NCI-H1417 treated with DMSO at 0.1 percent for 48 hours (cell line): Measurements from ENCODE around the gene BBS9.

ENCODE experiments used
- DNase-seq: peaks from one replicate; lab custom pipeline; 2025; lab: John Stamatoyannopoulos, UW

BBS9 gene

GRCh38 chr7:33357846-33358245, 228.5 kb downstream of the BBS9 start:
- DNase-seq, result no peak

GRCh38 chr7:33369888-33370287, 240.5 kb downstream of the BBS9 start:
- DNase-seq, result no peak

- DNase-seq, result no peak
Observed at GRCh38 chr7:33373195-33373594, 243.8 kb downstream of the BBS9 start.

GRCh38 chr7:33379891-33380525, 250.6 kb downstream of the BBS9 start:
- no peak for DNase-seq

GRCh38 chr7:33388332-33388731, 259.0 kb downstream of the BBS9 start:
- DNase-seq, result no peak

- peak; percentile 61 for DNase-seq
Observed at GRCh38 chr7:33392148-33392547, 262.8 kb downstream of the BBS9 start.

GRCh38 chr7:33393770-33394169, 264.4 kb downstream of the BBS9 start:
- DNase-seq, result no peak

- no peak for DNase-seq
Observed at GRCh38 chr7:33395340-33395739, 266.0 kb downstream of the BBS9 start.

- no peak for DNase-seq
Observed at GRCh38 chr7:33399528-33400213, 270.3 kb downstream of the BBS9 start.

- DNase-seq, result no peak
Observed at GRCh38 chr7:33400214-33400538, 270.8 kb downstream of the BBS9 start.

- DNase-seq, result no peak
Observed at GRCh38 chr7:33410266-33410665, 280.9 kb downstream of the BBS9 start.

- no peak for DNase-seq
Observed at GRCh38 chr7:33411020-33411419, 281.7 kb downstream of the BBS9 start.

- DNase-seq, result no peak
Observed at GRCh38 chr7:33412331-33412730, 283.0 kb downstream of the BBS9 start.

GRCh38 chr7:33418251-33418701, 288.9 kb downstream of the BBS9 start:
- no peak for DNase-seq

- DNase-seq, result no peak
Observed at GRCh38 chr7:33420311-33420940, 291.1 kb downstream of the BBS9 start.

GRCh38 chr7:33421429-33421828, 292.1 kb downstream of the BBS9 start:
- no peak for DNase-seq

GRCh38 chr7:33422141-33422540, 292.8 kb downstream of the BBS9 start:
- DNase-seq, result no peak

- no peak for DNase-seq
Observed at GRCh38 chr7:33422825-33423645, 293.7 kb downstream of the BBS9 start.

- DNase-seq, result no peak
Observed at GRCh38 chr7:33423646-33424020, 294.3 kb downstream of the BBS9 start.

- DNase-seq, result no peak
Observed at GRCh38 chr7:33425395-33425794, 296.0 kb downstream of the BBS9 start.

GRCh38 chr7:33425929-33426678, 296.7 kb downstream of the BBS9 start:
- DNase-seq, result no peak

GRCh38 chr7:33428415-33428814, 299.1 kb downstream of the BBS9 start:
- DNase-seq, result no peak
